HG02759 (cell line): ENCODE measurements around the gene TMEM186.
"Not testable (repeated sequence)": the region's sequence is repeated elsewhere in the genome, so short reads cannot be mapped to it uniquely, and the experiment has no call there.

Source experiments
- ATAC-seq: cut with Tn5 transposase; IDR thresholded peaks from one replicate; pipeline ENCODE4 v1.9.1; 2021; ENCODE audit warnings: mild to moderate bottlenecking, moderate library complexity; ENCODE audit not compliant: unreplicated experiment

Gene TMEM186

GRCh38 chr16:8776129-8776584 is 21.3 kb downstream of the TMEM186 start:
- no peak for ATAC-seq

GRCh38 chr16:8775359-8775758 is 22.1 kb downstream of the TMEM186 start:
- ATAC-seq = no peak

- no peak for ATAC-seq
Observed at GRCh38 chr16:8774208-8774607, 23.2 kb downstream of the TMEM186 start.

GRCh38 chr16:8773537-8773936 is 23.9 kb downstream of the TMEM186 start:
- ATAC-seq = no peak

GRCh38 chr16:8768692-8769091 is 28.7 kb downstream of the TMEM186 start:
- no peak for ATAC-seq

GRCh38 chr16:8768283-8768682 is 29.2 kb downstream of the TMEM186 start:
- ATAC-seq = no peak

- no peak for ATAC-seq
Observed at GRCh38 chr16:8767176-8767575, 30.3 kb downstream of the TMEM186 start.

- no peak for ATAC-seq
Observed at GRCh38 chr16:8764525-8765250, 32.8 kb downstream of the TMEM186 start.

GRCh38 chr16:8763899-8764298 is 33.5 kb downstream of the TMEM186 start:
- ATAC-seq = no peak

- ATAC-seq = no peak
Observed at GRCh38 chr16:8763083-8763482, 34.4 kb downstream of the TMEM186 start.

GRCh38 chr16:8762254-8762653 is 35.2 kb downstream of the TMEM186 start:
- ATAC-seq = no peak

GRCh38 chr16:8761078-8761477 is 36.4 kb downstream of the TMEM186 start:
- no peak for ATAC-seq

GRCh38 chr16:8760021-8760420 is 37.4 kb downstream of the TMEM186 start:
- ATAC-seq = no peak

GRCh38 chr16:8758022-8758421 is 39.4 kb downstream of the TMEM186 start:
- no peak for ATAC-seq

GRCh38 chr16:8756755-8757154 is 40.7 kb downstream of the TMEM186 start:
- no peak for ATAC-seq

- no peak for ATAC-seq
Observed at GRCh38 chr16:8753416-8754054, 43.9 kb downstream of the TMEM186 start.

GRCh38 chr16:8752706-8753105 is 44.7 kb downstream of the TMEM186 start:
- no peak for ATAC-seq

GRCh38 chr16:8751481-8752311 is 45.7 kb downstream of the TMEM186 start:
- ATAC-seq = no peak

GRCh38 chr16:8748944-8749343 is 48.5 kb downstream of the TMEM186 start:
- not testable (repeated sequence) for ATAC-seq
